ENCODE measurements around the gene ACTR2. TPM values are rescaled to one million over a fixed set of nuclear protein-coding genes. Genes with fewer than 3 reads are reported as not detected.

ACTR2 gene
- total and polyA plus RNA-seq, 2 of the 13 experiments (the other 11 are each of a cell fraction or from before 2014, with no cell fraction given): 51.2 to 100 TPM

DNA sequence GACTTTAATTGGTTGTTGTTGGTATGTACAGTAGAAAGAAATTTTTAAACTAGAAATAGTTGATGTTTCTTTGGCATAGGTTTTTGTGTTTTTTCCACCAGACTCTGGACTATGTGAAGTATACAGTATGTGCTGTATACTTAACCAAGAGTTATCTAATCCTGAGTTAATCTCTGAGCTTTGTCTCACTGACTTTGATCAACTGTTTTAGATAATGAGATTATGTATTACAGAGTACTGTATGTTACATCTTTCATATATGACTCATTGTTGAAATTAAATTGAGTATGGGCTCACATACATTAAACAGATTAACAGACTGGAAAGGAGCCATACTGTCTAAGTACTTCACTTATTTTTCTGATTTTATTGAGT, 38.0 kb downstream of the ACTR2 start:
- CTCF ChIA-PET (ENCODE audit: low intra/inter-chr PET ratio, low total read pairs): interaction anchor here (1.1 to 3.6 kb wide), 5 partner anchors 55 to 307 kb away, joined by 3 to 56 read pairs (median 4); no protein-coding TSS in a partner anchor
- Histone ChIP-seq H4K20me1 (ENCODE audit: insufficient read depth, low read length) (peaks cover 7% of the 10 kb centered on the region), H3K4me2 (ENCODE audit: low read depth, low read length) (no peak overlapping the region), H3K36me3 (replicated peaks in 1 of 2; ENCODE audit: control insufficient read depth in 1 of 2, insufficient read depth in 2 of 2, low read length in 2 of 2) (peaks cover 24 to 76% of the 10 kb centered on the region in 2 experiments), H3K4me1 (ENCODE audit: insufficient read depth, low read length) (no peaks in the 10 kb centered on the region), H3K27ac (ENCODE audit: extremely low read length, insufficient read depth, low read length) (no peak overlapping the region), H2AFZ (ENCODE audit: low read length) (no peak overlapping the region), H3K4me3 (replicated peaks in 1 of 3; ENCODE audit: insufficient read depth in 1 of 3, low read depth in 2 of 3, low read length in 3 of 3) (no peak overlapping the region), H3K9me3 (ENCODE audit: low read length) (no peaks in the 10 kb centered on the region), H3K79me2 (ENCODE audit: insufficient read depth, low read length) (no peaks in the 10 kb centered on the region), H3K27me3 (ENCODE audit: control insufficient read depth in 1 of 2, insufficient read depth in 2 of 2, low read length in 2 of 2) (no peaks in the 10 kb centered on the region), H3K9ac (ENCODE audit: insufficient read depth, low read depth, low read length) (no peak overlapping the region)
- no peak for FAIRE-seq
- DNase-seq (ENCODE audit: low spot score): no peak
- in situ Hi-C loops (cut with HindIII; ENCODE audit: extremely low pct_ligation_motif_present, low pct_unique_long_range_greater_than_20kb) (loop anchor here (5.0 kb wide), 1 partner anchor 287 kb away; no protein-coding TSS in a partner anchor), intact Hi-C loops (cut with micrococcal nuclease; ENCODE audit: unreplicated experiment) (loop anchor here (1.0 to 2.0 kb wide), 6 partner anchors 35 to 308 kb away; partner anchors contain the start of gene SPRED2)
- POLR2A ChIA-PET: no interaction called here
- ATAC-seq: no peak
- no TSS peak for BruUV-seq (replicated peaks)
- TF ChIP-seq EZH2 (conservative IDR thresholded peaks at IDR 0.05; ENCODE audit: low read depth, low read length) (no peak), ERF (CRISPR knock-in tag; IDR thresholded peaks at IDR 0.05) (no peak), RXRA (CRISPR knock-in tag; IDR thresholded peaks at IDR 0.05) (no peak), NKX3-1 (CRISPR knock-in tag; IDR thresholded peaks at IDR 0.05) (no peak), FOXK1 (CRISPR knock-in tag; IDR thresholded peaks at IDR 0.05; ENCODE audit: borderline replicate concordance, low read depth) (no peak), ZSCAN9 (CRISPR knock-in tag; IDR thresholded peaks at IDR 0.05; ENCODE audit: borderline replicate concordance) (no peak), ZNF761 (CRISPR knock-in tag; conservative IDR thresholded peaks at IDR 0.05) (no peak), ZNF598 (CRISPR knock-in tag; IDR thresholded peaks at IDR 0.05; ENCODE audit: borderline replicate concordance) (no peak), ZNF512 (CRISPR knock-in tag; IDR thresholded peaks at IDR 0.05) (no peak), ZSCAN25 (CRISPR knock-in tag; IDR thresholded peaks at IDR 0.05) (no peak), TERF1 (CRISPR knock-in tag; IDR thresholded peaks at IDR 0.05) (no peak)
- TF ChIP-seq, protein P1, sequence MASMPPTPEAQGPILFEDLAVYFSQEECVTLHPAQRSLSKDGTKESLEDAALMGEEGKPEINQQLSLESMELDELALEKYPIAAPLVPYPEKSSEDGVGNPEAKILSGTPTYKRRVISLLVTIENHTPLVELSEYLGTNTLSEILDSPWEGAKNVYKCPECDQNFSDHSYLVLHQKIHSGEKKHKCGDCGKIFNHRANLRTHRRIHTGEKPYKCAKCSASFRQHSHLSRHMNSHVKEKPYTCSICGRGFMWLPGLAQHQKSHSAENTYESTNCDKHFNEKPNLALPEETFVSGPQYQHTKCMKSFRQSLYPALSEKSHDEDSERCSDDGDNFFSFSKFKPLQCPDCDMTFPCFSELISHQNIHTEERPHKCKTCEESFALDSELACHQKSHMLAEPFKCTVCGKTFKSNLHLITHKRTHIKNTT (CRISPR knock-in tag; IDR thresholded peaks at IDR 0.05): no peak

All from HepG2 (cell line).